ENCODE data around the gene INPP5A.

INPP5A gene

GRCh38 chr10:132712291-132712690 lies 174.7 kb downstream of the INPP5A start:
- DNase-seq: no peak

- no peak for DNase-seq
These were observed 175.2 kb downstream of the INPP5A start for GRCh38 chr10:132712743-132713142.

GRCh38 chr10:132713421-132714095 lies 176.0 kb downstream of the INPP5A start:
- no peak for DNase-seq

- no peak for DNase-seq
These were observed 176.8 kb downstream of the INPP5A start for GRCh38 chr10:132714096-132714985.

- no peak for DNase-seq
These were observed 177.6 kb downstream of the INPP5A start for GRCh38 chr10:132714986-132715775.

GRCh38 chr10:132715776-132716680 lies 178.4 kb downstream of the INPP5A start:
- DNase-seq: no peak

GRCh38 chr10:132716691-132717490 lies 179.3 kb downstream of the INPP5A start:
- DNase-seq: no peak

- DNase-seq: no peak
These were observed 184.1 kb downstream of the INPP5A start for GRCh38 chr10:132721725-132722124.

- no peak for DNase-seq
These were observed 185.1 kb downstream of the INPP5A start for GRCh38 chr10:132722394-132723329.

- DNase-seq: no peak
These were observed 185.9 kb downstream of the INPP5A start for GRCh38 chr10:132723330-132723970.

- no peak for DNase-seq
These were observed 186.9 kb downstream of the INPP5A start for GRCh38 chr10:132724446-132724845.

- no peak for DNase-seq
These were observed 187.6 kb downstream of the INPP5A start for GRCh38 chr10:132725202-132725601.

- no peak for DNase-seq
These were observed 188.6 kb downstream of the INPP5A start for GRCh38 chr10:132726194-132726593.

- DNase-seq: no peak
These were observed 189.4 kb downstream of the INPP5A start for GRCh38 chr10:132726951-132727350.

GRCh38 chr10:132727411-132727810 lies 189.8 kb downstream of the INPP5A start:
- no peak for DNase-seq

- DNase-seq: no peak
These were observed 190.7 kb downstream of the INPP5A start for GRCh38 chr10:132728321-132728720.

GRCh38 chr10:132728741-132729140 lies 191.2 kb downstream of the INPP5A start:
- no peak for DNase-seq

GRCh38 chr10:132729810-132730572 lies 192.4 kb downstream of the INPP5A start:
- DNase-seq: no peak

GRCh38 chr10:132730573-132730953 lies 193.0 kb downstream of the INPP5A start:
- DNase-seq: no peak
